Esophagus mucosa (tissue), 1 donor: ENCODE results near the gene DNAAF1. TPM values are rescaled to one million over a fixed set of nuclear protein-coding genes. Genes with fewer than 3 reads are reported as not detected.
"Not testable (repeated sequence)": the region's sequence is repeated elsewhere in the genome, so short reads cannot be mapped to it uniquely, and the experiment has no call there.

ENCODE experiments used
- ATAC-seq: fragments of 200-7000 bp; cut with Tn5 transposase; one replicate; pipeline ENCODE4 v1.9.1; 2020
- total RNA-seq: library from RNA; stranded (reverse); gene quantifications from one replicate; pipeline ENCODE4 v1.2.4, GENCODE V29; 2023
- donor health status: DM: yes; HTN: yes; CAD: no.

DNAAF1 gene
- total RNA-seq, 1 donor from 2014 or later: 0.16 TPM

- peak; percentile 95 for ATAC-seq
Measured at GRCh38 chr16:84186685-84187437, 41.8 kb downstream of the DNAAF1 start, which contains the start of gene TAF1C. Gene TAF1C, minus strand, starts transcription at chr16:84187057. Its CDS starts 2,069 bp downstream, at chr16:84184988.

GRCh38 chr16:84190731-84191388 lies 45.8 kb downstream of the DNAAF1 start, which contains the start of gene ADAD2:
Gene ADAD2, plus strand, starts transcription at chr16:84191157. Its CDS starts 74 bp downstream, at chr16:84191231.
- no peak for ATAC-seq

- no peak for ATAC-seq
Measured at GRCh38 chr16:84191466-84191865, 46.4 kb downstream of the DNAAF1 start.

- ATAC-seq: no peak
Measured at GRCh38 chr16:84193480-84193879, 48.4 kb downstream of the DNAAF1 start.

DNA sequence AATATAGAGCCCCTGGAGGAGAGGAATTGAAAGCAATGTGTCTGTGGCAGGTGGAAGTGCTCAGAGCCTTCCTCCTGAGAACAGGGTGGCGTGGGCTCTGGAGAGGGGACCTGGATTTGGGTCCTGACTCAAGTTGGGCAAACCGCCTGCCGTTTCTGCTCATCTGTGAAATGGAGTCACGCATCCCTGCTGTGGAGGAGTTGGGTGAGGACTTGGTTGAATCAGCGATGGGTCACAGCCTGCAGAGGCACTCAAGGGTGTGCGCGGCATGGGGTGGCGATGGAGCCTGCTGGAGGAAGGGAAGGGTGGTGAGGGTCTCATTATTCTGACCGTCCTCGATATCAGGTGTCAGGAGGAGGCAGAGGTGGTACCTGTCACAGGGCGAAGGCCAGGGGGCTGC lies 48.9 kb downstream of the DNAAF1 start:
- ATAC-seq: no peak

- ATAC-seq: no peak
Measured at GRCh38 chr16:84194470-84195200, 49.5 kb downstream of the DNAAF1 start.

- ATAC-seq: no peak
Measured at GRCh38 chr16:84195201-84196093, 50.3 kb downstream of the DNAAF1 start.

DNA sequence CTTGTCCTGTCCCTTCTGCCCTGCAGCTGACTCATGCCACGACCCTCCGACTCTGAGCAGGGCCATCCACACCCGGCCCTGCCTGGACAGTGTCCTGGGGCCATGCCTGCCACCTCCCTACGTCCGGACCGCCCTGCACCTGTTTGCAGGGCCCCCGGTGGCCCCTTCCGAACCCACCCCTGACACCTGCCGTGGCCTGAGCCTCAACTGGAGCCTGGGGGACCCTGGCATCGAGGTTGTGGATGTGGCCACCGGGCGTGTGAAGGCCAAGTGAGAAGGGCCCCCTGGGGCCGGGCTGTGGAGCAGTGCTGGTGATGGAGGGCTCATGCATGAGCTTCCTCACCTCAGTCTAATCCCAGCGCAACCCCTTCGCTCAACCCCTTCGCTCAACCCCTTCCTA lies 51.0 kb downstream of the DNAAF1 start:
- peak; percentile 0 for ATAC-seq

GRCh38 chr16:84196727-84197394 lies 51.8 kb downstream of the DNAAF1 start:
- peak; percentile 78 for ATAC-seq

DNA sequence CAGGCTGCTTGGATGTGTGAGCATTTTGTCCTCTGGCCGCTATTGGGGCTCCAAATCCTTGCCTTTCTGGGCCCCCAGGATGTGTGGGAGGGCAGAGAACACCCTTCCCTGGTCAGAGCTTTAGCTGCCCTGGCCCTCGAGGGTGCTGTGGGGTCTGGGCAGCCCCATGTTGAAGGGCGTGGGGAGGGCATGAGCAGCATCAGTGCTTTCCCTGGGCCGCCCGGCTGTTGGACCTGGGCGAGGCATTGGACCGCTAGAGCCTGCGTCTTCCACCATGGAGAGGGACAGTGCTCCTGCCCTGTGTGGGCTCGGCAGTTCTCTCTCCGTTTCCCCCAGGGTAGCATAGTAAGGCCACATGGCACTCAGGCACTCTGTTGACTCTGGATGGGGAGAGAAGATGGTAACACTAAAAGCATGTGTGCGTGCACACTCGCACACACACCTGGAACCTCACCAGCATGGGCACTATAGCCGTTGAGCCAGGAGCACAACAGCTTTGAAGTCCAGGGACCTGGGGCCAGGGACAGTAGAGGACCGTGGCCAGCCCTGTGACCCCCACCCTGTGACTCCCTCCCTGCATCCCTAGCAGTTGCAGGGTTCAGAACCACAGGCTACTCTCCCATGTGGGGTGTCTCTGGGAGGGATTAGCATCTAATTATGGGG lies 52.5 kb downstream of the DNAAF1 start:
- ATAC-seq: no peak

- peak; percentile 67 for ATAC-seq
Measured at GRCh38 chr16:84198401-84198800, 53.3 kb downstream of the DNAAF1 start.

- ATAC-seq: no peak
Measured at GRCh38 chr16:84199097-84199496, 54.0 kb downstream of the DNAAF1 start.

GRCh38 chr16:84199861-84200260 lies 54.8 kb downstream of the DNAAF1 start:
- ATAC-seq: peak; percentile 29

- ATAC-seq: not testable (repeated sequence)
Measured at GRCh38 chr16:84204551-84204950, 59.4 kb downstream of the DNAAF1 start.

GRCh38 chr16:84205123-84205522 lies 60.0 kb downstream of the DNAAF1 start:
- ATAC-seq: not testable (repeated sequence)

- peak; percentile 35 for ATAC-seq
Measured at GRCh38 chr16:84205976-84206691, 61.0 kb downstream of the DNAAF1 start.

DNA sequence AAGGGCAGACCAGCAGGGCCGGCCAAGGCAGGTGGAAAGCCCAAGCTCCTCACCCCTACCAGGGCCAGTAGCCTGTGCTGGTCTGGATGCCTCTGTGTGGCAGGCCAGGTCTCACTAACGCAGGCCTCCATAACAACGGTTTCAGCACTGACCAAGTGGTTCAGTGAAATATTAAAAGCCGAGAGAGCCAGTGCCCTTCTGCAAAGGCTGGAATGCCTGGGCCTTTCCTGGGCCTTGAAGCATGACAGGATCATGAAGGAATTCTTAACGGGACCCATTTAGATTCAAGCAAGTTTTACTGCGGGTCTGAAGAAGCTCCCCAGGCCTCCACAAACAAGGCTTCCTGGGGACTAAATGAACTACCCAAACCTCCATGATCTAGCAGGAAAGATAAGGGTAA lies 62.1 kb downstream of the DNAAF1 start:
- no peak for ATAC-seq

GRCh38 chr16:84207879-84208278 lies 62.8 kb downstream of the DNAAF1 start:
- no peak for ATAC-seq

- ATAC-seq: no peak
Measured at GRCh38 chr16:84209989-84210388, 64.9 kb downstream of the DNAAF1 start.

- no peak for ATAC-seq
Measured at GRCh38 chr16:84212154-84212553, 67.0 kb downstream of the DNAAF1 start.
